GM18498 (cell line): ENCODE measurements around the gene EGFR.

Source experiments
- ATAC-seq: cut with Tn5 transposase; IDR thresholded peaks from one replicate; pipeline ENCODE4 v1.9.1; 2021; ENCODE audit warnings: mild to moderate bottlenecking, moderate library complexity; ENCODE audit not compliant: unreplicated experiment

Gene EGFR

DNA sequence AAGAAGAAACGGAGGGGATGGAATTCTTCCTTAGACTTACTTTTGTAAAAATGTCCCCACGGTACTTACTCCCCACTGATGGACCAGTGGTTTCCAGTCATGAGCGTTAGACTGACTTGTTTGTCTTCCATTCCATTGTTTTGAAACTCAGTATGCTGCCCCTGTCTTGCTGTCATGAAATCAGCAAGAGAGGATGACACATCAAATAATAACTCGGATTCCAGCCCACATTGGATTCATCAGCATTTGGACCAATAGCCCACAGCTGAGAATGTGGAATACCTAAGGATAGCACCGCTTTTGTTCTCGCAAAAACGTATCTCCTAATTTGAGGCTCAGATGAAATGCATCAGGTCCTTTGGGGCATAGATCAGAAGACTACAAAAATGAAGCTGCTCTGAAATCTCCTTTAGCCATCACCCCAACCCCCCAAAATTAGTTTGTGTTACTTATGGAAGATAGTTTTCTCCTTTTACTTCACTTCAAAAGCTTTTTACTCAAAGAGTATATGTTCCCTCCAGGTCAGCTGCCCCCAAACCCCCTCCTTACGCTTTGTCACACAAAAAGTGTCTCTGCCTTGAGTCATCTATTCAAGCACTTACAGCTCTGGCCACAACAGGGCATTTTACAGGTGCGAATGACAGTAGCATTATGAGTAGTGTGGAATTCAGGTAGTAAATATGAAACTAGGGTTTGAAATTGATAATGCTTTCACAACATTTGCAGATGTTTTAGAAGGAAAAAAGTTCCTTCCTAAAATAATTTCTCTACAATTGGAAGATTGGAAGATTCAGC is 187.6 kb downstream of the EGFR start:
- ATAC-seq: peak; percentile 54

DNA sequence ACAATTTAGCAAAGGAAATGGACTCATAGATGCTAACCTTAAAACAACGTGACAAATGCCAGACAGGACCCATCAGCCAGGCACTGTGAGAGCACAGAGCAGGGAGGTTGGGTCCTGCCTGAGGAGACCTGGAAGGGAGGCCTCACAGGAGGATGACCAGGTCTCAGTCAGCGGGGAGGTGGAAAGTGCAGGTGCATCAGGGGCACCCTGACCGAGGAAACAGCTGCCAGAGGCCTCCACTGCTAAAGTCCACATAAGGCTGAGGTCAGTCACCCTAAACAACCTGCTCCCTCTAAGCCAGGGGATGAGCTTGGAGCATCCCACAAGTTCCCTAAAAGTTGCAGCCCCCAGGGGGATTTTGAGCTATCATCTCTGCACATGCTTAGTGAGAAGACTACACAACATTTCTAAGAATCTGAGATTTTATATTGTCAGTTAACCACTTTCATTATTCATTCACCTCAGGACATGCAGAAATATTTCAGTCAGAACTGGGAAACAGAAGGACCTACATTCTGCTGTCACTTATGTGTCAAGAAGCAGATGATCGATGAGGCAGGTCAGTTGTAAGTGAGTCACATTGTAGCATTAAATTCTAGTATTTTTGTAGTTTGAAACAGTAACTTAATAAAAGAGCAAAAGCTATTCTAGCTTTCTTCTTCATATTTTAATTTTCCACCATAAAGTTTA is 188.8 kb downstream of the EGFR start:
- no peak for ATAC-seq

DNA sequence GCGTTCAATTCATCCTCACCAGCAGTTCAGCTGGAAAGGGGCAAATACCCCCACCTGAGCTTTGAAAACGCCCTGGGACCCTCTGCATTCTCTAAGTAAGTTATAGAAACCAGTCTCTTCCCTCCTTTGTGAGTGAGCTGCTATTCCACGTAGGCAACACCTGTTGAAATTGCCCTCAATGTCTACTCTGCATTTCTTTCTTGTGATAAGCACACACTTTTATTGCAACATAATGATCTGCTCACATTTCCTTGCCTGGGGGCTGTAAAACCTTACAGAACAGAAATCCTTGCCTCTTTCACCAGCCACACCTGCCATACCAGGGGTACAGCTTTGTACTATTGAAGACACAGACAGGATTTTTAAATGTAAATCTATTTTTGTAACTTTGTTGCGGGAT is 190.5 kb downstream of the EGFR start:
- ATAC-seq: no peak

DNA sequence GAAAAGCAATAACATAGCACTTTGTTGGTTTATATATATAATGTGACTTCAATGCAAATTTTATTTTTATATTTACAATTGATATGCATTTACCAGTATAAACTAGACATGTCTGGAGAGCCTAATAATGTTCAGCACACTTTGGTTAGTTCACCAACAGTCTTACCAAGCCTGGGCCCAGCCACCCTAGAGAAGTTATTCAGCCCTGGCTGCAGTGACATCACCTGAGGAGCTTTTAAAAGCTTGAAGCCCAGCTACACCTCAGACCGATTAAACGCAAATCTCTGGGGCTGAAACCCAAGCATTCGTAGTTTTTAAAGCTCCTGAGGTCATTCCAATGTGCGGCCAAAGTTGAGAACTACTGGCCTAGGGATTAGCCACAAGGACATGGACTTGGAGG is 191.4 kb downstream of the EGFR start:
- no peak for ATAC-seq

DNA sequence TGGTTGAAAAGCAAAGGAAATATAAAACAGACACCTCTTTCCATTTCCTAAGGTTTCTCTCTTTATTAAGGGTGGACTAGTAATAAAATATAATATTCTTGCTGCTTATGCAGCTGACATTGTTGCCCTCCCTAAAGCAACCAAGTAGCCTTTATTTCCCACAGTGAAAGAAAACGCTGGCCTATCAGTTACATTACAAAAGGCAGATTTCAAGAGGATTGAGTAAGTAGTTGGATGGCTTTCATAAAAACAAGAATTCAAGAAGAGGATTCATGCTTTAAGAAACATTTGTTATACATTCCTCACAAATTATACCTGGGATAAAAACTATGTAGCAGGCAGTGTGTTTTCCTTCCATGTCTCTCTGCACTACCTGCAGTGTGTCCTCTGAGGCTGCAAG is 191.9 kb downstream of the EGFR start:
- no peak for ATAC-seq

DNA sequence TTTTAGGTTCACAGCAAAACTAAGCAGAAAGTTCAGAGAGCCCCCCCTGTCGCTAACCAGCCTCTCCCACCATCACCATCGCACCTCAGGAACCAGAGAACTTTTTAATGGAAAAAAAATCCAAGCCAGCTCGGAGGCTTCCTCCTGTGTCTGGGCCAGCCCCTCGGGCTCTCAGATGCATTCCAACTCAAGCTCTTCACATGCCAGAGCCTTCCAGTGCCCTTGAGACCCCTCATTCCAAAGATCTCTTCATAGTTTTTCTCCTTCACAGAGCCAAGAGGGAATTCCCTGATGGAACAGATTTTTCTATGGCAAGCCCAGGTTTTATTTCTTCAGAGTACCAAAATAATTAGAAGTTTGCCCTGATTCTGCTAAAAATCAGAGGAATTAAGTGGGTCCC is 192.9 kb downstream of the EGFR start:
- ATAC-seq: no peak

DNA sequence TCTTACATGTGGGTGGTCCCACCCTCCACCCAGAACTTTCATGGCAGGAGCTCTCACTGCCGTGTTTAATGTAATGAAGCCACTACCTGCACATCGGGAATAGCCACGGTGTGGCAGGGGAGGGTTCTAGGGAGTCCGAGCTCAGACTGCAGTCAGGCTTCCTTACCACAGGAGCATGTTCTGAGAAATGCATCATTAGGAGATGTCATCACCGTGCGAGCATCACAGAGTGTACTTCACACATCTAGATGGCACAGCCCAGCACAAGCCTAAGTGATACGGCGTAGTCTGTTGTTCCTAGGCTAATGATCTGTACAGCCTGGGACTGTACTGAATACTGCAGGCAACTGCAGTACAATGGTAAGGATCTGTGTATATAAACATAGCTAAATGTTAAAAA is 193.4 kb downstream of the EGFR start:
- ATAC-seq: no peak

DNA sequence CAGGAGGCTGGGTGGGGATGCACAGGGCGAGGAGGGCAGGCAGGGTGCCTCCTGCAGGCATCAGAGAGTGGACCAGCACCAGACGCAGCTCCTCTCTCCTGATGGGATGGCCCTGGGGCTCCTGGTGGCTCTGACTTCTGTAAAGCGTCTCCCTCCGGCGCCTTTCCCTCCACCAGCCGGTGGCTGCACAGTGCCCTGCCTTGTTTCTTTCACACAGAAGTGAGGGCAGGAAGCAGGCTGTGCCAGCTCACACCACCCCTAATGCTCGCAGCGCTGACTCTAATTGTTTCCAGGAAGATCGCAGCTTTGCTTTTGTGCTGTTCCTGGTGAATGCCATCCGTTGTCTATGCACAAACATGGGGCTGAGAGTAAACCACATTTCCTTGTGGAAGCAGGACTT is 194.0 kb downstream of the EGFR start:
- no peak for ATAC-seq

DNA sequence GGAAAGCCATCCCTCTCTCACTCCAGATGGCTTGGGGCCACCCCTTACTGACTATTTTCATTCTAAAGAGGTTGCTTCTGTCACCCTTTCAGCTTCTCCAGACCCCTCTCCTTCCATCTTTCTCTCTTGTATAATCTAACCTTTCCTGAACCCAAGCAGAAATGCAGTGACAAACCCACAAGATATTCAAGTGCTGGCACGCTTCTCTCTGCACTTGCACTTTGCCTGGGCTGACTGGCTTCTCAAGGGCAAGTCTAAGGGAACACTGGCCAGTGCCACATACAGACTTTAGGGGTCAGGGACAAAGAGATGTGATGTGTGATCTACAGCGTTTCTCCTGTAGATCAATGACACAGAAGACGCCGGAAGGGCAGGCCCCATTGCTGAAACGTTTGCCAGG is 195.9 kb downstream of the EGFR start:
- ATAC-seq: no peak

DNA sequence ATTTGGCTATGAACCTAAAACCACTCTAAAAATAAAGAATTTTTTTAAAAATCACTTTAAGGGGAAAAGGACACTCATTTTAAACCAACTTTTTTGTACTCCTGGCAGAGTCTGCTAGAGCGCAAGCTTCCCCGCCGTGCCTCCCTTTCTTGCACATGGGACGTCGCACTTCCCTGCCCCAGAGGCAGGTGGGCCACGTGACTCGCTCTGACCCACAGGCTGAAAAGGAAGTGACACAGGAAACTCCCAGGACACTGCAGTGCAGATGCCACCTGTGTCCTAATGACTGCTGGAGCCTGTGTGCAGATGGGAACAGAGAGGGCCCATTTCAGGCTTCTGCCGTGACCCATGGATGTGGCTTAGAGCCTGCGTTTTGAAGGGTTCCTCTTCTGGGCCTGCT is 204.2 kb downstream of the EGFR start:
- ATAC-seq: no peak

DNA sequence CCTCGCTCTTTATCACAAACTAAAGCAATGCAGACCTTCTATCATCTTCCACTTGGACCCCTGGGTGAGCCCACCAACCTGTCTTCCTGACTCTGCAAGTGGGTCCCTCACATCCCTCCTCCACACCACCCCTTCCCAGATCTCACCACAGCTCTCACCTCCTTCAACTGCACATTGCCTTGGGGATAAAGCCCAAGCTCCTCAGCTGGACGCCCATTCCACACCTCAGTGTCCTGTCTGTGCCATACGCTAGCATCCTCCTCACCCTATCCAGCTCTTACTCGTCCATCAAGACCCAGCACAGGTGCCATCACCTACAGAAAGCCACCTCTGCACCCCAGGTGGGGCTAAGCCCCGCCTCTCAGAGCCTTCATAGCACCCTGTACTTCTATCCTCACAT is 205.3 kb downstream of the EGFR start:
- ATAC-seq: no peak

DNA sequence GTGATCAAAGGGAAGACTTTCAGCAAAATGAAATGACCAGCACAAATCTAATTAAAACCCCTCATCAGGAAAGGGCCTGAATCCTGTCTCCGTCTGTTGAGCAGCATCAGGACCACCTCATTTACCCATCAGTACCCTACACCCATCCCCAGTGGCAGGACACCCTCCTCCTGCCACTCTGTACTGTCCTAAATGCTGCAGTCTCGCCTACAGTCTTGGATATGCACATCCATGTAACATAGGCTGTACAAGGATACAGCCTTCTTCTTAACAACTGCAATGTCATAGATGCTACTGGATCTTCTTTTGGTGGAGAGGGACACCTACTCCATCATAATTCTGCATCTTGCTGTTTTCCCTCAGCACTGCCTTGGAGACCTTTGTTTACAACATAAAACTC is 206.0 kb downstream of the EGFR start:
- ATAC-seq: no peak

DNA sequence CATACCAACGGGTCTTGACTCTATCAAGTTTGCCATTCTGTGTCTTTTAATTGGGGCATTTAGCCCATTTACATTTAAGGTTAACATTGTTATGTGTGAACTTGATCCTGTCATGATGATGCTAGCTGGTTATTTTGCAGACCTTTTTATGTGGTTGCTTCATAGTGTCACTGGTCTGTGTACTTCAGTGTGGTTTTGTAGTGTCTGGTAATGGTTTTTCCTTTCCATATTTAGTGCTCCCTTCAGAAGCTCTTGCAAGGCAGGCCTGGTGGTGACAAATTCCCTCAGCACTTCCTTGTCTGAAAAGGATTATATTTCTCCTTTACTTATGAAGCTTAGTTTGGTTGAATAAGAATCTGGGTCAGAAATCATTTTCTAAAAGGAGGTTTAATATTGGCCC is 211.2 kb downstream of the EGFR start:
- ATAC-seq: no peak

DNA sequence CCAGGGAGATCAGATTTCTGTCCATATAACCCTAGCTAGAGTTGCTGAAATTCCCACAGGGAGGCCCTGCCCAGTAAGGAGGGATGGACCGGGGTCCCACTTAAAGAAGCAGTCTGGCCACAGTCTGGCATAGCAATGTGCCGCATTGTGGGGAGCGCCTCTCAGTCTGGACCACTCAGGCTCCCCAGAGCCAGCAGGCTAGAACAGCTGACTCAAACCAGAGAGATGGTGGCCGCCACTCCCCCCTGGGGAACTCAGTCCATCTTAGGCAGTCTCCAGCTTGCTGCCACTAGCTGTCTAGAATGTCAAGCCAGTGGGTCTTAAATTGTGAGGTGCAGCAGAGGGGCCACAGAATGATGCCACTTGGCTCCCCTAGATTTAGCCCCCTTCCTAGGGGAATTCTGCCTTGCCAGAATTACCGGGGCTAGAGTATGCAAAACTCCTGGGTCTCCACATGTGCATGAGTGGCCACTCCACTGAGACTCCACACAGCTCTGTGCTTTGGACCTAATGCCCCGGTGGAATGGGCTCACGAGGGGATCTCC is 213.0 kb downstream of the EGFR start:
- no peak for ATAC-seq

DNA sequence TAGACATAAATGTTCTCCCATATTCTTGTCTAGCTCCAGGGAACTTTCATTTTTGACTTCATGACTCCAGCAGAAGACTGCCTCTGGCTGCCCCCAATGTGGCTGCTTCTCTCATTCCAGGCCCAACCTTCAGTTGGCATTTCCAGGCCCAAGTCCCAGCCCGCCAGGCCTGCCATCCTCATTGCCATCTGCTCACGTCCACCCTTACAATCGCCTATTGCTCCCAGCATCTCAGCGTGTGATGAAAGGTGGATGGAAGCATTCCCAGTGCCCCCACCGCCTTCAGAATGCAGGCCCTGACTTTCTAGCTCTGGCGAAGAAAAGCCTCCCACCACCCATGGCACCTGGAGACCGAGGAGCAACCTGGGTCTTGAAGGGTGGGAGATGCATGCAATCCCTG is 214.2 kb downstream of the EGFR start:
- no peak for ATAC-seq

DNA sequence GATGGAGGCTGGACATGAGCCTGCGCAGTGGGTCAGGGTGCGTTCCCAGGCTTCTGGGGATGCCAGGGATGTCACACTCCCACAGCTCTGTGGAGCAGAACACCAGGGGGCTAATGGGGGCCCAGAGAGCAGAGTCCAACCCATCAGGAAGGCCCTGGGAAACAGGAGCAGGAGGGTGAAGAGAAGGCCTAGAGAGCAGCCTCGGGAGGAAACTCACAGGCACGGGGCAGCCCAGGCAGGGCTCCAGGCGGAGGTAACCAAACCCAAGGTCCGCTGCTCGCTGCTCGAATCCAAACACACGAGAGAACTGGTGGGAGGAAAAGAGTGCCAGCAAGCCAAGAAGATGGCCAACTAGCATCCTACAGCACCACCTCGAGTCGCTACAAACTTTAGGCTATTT is 215.6 kb downstream of the EGFR start:
- ATAC-seq: no peak

DNA sequence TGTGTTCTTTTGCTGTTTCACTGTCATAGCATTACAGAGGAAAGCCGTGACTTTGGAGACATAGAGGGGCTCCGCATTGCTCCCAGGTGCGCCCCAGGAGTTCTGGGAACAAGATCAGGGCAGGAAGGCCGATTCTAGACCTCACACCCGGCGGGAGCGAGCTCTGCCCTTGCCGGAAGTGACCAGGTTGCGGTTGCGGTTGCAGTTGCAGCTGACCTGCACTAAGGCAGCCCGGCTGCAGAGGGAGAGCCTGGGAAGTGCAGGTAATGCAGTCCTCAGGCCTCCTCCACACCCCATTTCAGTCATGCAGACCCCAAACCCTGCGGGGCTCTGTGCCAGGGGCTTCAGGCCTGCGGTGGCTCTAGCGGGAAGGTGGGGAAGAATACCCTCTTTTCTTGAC is 216.3 kb downstream of the EGFR start:
- no peak for ATAC-seq

DNA sequence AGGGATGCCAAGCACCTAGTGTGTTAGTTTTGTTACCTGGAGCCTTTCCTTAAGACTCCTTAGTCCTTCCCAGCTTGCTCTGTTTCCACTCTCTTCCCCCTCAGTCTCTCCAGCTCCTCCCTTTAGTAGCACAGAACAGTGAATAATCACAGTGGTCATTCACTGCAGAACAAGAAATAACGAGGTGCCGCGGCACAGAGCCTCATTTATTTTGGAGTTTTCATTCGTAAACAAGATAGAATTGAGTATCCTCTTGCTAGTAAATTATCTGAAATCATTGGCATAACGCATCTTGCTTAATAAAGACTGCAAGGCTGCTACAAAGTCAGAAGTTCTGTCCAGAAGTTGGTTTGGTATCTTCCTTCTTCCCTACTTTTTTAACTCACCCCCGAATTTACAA is 217.0 kb downstream of the EGFR start:
- ATAC-seq: no peak

DNA sequence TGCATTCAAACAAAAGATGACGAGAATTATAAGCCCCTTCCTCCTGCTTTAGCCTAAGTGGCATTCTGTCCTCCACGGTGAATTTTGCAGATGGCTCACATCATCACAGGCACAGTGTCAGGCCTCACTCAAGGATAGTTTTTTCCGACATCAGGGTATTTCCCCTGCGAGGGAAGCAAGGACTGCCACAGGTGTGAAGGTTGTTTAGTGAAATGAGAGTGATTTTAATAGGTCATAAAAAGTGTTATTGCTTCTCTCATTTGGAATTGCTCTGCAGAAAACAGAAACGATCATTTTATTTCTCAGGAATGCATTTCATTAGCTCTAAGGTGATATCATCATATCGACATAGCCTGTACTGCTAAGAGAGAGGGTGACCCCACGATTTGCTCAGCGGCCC is 217.7 kb downstream of the EGFR start:
- no peak for ATAC-seq

DNA sequence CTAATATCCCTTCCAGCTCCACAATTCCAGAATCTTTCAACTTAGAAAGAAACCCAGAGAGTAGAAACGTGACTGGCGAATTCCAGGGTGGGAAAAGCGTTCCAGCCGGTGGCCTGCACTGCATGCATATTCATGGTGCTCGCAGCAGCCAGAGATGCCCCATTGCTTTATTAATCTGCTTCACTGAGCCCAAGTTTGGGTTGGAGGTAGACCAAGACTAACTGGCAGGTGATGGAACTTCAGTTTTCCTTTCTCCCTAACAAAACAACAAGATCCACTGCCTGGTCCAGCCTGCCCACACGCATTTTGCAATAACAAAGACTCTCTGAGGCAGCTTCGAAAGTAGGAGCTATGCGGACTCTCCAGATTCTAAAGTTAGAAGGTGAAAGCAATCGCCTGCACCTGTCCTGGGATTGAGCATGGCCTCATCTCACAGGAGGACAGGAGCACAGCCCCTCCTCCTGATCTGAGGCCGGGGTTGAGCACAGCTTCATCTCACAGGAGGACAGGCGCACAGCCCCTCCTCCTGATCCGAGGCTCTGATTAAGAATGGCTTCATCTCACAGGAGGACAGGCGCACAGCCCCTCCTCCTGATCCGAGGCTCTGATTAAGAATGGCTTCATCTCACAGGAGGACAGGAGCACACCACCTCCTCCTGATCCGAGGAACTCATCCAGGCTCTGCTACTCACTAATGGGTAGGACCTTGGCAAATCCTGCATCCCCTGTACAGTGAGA is 218.5 kb downstream of the EGFR start:
- no peak for ATAC-seq

DNA sequence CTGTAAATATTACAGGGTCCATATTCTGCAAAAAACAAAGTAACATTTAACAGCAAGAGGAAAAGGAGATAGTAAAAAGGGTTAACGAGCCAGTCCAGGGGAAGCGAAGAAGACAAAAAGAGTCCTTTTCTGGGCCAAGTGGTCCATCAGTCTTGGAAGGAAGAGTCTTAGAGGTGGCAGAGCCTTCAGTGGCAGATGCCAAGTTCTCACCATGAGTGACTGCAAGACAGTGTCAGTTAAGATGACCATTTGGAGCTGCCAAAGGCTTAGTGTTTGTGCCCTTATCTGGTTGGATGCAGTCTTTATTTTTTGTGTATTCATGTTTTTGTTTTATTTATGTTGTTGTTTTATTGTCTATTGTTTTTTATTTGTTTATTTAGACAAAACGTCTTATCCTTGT is 220.6 kb downstream of the EGFR start:
- no peak for ATAC-seq
